NCI-H2171 (cell line): ENCODE results near the gene TET2.

Experiments
- DNase-seq: peaks from one replicate; lab custom pipeline; 2025; lab: John Stamatoyannopoulos, UW

The TET2 gene

DNA sequence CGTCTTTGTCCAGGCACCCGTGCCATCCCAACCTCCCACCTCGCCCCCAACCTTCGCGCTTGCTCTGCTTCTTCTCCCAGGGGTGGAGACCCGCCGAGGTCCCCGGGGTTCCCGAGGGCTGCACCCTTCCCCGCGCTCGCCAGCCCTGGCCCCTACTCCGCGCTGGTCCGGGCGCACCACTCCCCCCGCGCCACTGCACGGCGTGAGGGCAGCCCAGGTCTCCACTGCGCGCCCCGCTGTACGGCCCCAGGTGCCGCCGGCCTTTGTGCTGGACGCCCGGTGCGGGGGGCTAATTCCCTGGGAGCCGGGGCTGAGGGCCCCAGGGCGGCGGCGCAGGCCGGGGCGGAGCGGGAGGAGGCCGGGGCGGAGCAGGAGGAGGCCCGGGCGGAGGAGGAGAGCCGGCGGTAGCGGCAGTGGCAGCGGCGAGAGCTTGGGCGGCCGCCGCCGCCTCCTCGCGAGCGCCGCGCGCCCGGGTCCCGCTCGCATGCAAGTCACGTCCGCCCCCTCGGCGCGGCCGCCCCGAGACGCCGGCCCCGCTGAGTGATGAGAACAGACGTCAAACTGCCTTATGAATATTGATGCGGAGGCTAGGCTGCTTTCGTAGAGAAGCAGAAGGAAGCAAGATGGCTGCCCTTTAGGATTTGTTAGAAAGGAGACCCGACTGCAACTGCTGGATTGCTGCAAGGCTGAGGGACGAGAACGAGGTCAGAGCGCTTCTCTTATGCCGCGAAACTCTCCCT, at the start of gene TET2:
Gene TET2, plus strand, starts transcription at position 601 of the 740 bp plus-strand sequence. CDS start 87,067 bp downstream, outside the sequence.
- DNase-seq: peak; percentile 67

DNA sequence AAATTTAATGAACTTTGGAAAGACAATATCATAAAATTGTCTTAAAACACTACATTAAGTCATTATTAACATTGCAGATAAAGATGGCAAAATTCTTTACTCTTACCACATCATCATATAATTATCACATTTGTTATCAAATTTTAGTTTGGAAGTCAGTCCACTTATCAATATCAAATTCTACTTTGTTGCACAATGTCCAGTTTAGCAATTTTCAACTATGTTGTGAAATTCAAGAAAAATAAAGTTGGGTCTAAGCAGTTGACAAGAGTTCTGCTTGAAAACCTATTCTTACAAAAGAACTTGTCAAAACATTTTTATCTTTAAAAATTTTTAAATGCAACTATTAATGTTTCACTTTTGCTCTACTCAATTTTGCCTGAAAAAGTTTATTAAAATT, 44.7 kb upstream of the TET2 start:
- DNase-seq: no peak

DNA sequence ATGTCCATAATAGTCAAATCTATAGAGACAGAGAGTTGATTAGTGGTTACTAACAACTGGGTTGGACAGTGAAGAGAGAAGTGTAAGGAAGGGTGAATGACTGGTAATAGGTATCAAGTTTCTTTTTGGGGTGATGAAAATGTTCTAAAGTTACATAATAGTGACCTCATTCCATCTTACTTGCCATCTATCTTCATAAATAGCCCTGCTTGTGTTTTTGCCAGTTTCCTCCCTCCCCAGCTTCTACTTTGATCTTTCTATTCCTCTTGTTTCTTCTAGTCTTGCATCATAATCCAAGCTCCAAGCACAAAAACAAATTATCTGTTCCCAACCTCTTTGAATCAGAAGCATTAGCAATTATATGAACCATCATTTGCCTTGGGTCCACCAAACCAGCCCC, 40.2 kb upstream of the TET2 start:
- DNase-seq: no peak

DNA sequence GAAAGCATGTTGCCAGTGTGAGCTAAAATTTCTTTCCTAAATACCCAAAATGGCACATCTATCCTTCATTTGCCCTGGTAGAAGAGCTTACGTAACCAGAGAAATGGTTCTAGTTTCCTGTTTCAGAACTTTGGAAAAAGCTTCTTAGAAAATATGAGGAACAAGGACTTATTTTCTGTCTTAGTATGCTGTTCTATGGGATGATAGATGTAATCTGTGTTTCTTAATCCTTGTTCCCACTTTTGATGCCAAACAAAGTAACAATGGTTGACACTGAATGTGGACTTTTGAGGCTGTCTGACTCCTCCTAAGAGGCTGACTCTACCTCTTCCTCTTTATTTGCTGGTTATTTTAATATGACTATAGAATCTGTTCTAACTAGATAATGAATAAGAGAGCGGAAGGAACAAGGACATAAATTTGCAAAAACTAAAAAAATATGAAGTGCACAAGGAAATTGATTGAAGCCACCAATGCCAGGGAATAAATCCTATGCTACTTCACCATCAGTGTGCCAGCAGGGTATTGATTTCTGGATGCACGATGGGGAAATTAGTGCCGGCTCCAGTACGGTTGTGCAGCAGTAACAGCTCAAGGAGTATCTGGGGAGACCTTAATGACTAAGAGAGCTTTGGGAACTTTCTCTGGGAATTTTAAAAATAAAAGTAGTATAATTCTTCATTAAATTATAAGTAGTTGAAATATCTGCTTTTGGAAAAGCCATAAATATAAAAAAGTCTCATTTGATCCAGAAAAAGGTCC, 39.4 kb upstream of the TET2 start:
- DNase-seq: no peak

DNA sequence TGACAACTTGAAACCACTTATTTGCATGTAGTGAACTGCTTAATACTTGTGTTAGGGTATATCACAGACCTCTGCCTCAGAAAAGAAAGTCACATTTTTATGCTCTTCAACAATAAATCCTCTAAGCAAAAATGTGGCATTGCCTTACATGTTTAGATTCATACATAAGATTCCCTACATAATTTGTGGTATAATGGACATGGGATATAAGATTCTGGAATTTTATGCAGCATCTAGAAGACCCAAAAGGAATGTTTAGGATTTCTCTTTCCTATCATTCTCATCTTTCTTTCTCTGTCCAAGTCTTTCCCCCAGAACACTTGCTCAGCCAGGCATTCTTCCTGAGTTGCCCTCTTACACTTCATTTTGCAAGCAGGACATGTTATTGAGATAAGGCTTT, 37.7 kb upstream of the TET2 start:
- DNase-seq: no peak

DNA sequence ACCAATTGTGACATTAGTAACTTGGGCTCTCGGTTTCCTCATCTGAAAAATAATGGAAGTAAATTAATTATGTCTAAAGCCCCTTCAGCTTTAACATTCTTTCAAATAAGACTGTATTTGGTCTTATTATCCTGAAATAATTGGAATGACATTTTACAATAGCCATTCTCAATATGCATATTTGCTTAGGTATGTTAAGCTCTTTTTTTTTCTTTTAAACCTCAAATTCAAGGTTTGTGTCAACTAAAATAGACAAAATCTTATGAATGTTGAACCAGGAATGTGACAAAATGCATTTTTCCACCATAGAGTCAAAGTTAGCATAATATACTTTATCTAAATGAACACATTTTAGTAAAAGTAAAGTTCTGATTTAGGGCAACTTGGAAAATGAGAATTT, 34.4 kb upstream of the TET2 start:
- no peak for DNase-seq

DNA sequence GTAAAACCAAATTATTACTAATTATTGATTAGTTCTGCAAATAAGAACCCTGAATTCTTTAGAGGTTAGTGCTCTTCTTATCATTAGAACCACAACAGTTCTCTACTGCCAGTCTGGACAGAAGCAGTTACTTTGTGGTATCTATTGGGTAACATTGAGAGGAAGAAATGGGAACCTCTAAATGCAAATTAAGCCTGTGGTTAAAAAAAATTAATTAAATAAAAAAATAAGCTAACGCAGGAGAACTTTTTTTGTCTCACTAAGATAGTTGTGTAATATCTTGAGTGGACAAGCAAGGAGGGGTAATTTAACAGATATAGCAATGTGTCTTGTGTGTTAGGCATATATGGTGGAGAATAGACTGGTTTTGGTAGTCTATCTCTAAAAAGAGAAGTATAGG, 32.9 kb upstream of the TET2 start:
- no peak for DNase-seq

DNA sequence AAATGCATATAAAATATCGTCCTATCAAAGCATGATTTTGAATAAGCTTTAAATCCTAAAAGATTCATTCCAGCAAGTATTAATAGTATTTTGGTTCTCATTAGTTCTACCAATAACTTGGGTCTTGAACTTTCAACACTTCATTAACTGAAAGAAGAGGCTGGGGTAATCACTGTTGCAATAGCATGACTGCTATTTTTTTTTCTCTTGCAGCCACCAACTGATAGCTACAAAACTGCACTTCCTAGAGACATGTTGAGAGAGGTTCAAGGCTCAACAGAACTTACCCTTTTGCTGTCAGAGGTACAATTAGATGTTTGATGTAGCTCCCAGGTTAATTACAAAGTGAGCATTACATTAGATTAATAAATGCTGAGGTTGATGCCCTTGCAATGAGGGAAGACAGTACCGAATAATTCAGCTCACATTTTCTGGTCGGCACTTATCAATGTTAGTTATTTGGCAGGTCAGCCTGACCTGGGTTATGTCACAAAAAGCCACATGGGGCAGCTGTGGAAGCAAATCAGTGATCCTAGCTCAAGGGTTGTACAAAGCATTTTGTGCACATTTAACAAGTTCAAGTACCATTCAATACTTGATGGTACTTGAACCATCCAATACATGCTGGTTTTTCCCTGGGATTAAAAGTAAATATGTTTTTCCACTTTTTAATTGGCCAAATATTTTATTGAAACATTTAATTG, 29.9 kb upstream of the TET2 start:
- DNase-seq: no peak

DNA sequence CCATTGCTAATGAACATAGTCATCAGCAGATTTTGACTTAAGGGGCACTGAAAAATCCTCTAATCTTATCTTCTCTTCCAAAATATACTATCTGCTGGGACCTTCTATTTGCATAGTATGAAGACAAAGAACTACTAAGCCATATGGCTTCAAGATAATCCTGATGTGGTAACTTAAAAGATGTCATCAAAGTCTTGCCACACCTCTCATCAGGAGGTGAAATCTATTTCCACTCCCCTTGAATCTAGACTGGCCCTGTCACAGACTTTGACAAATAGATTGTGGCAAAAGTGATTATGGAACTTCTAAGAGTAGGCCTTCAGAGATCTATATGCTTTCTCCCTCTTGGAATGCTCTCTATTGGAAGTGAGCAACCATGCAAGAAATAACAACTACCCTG, 27.3 kb upstream of the TET2 start:
- no peak for DNase-seq

DNA sequence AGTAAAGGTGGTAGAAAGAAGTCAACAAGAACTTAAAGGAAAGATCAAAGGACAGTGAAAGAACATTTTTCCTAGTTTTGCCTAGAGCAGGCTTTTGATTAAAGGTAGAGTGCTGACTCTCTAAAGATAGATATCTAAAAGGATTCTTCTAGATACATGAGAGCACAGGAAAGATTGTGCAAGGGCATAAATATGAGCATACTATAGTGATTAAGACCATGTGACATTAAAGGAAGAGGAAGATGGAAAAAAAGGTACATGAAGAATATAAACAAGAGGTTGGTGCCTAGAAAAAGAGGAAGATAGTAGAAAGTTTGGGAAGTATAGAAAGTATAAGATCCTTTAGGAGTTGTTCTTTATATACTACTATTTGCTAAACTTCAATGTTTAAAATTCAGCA, 26.1 kb upstream of the TET2 start:
- no peak for DNase-seq

DNA sequence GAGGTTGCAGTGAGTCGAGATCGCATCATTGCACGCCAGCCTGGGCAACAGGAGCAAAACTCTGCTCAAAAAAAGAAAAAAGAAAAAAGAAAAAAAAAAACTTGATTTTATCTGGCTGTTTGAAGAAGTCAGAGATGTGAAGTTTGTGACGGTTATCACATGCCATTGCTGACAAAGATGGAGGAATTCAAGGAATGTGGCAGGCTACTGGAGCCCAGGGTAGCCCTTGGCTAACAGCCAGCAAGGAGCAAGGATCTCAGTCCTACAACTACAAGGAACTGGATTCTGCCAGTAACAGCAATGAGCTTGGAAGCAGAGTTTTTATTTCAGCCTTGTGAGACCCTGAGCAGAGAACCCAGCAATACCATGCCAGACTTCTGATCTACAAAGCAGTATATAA, 24.3 kb upstream of the TET2 start:
- no peak for DNase-seq

DNA sequence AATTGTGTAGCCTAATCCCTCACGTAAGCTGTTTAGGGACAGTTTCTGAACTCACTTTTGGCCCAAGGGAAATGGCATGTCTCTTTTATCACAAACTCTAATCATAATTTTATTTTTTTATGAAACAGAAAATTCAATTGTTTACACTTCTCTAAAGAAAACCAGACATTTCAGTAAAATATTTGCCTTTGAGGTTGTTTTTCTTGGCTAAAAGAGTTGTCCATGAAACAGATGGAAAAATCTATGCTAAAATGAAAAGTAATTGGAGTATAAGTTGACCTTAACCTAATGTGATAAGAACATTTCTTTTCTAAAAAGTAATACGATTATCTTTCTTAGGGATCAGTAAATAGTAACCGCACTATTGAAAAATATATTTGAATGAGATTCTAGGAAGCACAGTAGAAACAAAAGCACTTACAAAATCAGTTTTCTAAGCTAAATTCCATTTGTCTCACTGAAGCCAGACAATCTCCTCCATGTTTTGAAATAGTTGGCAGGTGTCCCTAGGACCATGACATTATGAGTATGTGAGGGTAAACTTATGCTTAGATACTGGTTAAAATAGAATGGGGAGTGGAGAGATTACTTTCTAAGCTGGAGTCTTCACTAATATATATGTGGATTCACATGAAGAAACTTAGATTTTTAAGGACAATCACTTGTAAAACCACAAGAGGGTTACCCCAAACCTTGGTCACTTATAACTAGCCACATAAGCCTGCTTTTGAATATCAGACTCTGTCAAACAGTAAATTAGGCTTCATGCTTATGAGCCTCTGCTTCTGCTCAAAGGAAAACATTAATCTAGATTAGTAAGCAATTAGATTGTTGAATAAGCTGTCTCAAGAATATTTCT, 20.1 kb upstream of the TET2 start:
- DNase-seq: no peak

DNA sequence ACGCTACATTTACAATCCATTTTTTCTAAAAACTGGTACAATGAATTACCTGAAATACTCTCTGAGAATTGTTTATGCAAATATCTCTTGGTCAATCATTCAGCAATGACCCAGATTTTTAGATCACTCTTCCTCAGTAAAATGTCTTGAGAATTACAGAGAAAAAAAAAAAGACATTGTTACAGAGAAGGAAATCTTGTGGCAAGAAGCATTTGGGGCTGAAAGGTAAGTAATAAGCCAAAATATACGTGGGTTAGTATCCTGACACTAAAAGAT, 19.6 kb upstream of the TET2 start:
- DNase-seq: no peak

DNA sequence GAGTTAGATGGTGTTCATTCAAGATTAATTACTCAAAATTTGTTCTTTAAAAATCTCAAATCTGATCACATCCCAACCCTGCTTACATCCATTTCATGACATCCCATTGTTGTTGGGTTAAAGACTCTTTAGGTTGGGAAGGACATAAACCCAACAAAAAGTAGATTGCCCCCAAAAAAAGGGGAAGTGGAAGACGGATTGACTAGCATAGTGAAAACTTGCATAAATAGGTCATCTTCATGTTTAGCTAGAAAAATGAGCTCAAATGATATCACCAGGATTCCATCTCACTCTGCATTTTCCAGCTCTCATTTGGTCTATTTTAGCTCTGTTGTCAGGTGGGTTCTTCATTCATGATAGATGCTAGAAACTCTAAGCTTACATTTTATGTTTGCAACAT, 18.5 kb upstream of the TET2 start:
- DNase-seq: no peak

DNA sequence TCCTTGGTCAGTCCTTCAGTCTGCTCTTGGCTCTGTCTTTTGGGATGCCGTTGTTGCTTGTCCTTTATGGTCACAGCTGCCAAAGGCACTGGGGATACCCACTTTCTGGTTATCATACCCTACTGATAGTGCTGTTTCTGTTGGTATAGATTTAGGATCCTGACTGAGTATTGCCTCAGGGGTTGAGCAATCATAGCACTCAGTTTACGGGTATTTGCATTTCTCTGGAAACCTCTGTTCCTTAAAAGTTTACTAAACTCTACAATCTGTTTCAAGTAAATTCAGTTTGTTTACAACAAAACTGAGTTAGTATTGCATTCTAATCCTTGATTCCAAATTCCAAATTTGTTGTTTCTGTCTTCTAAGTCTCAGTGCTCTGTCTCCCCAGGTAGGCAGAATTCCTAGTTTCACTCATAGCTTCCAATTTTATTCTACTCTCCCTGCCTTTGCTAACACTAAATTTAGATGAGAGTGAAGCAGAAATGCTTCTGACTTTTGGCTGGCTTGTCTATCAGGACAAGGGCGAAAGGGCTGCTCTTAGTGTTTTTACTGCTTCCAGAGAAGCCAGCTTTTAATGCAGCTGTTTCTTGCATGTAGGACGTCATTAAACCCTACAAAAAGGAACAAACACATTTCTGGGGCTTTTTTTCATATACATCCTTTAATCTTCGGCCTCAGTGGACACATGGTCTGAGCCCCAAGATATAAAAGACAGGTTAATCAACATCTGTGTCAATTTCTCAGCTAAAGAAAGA, 17.2 kb upstream of the TET2 start:
- DNase-seq: no peak

DNA sequence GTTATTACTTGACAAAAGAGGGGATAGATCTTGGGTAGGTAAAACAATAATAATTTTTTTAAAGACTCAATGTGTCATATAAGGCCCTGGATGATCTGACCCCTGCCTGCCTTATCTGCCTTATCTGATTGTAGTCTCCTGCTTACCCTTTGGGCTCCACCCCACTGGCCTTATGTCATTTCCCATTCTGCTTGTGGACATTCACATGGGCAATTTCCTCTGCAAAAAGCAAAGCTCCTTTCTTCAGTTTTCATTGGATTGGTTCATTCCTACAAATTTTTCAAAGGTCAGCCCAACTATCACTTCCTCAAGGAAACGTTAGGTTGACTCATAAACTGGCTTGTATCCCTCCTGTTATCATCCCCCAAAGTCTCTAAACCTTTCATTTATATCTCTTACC, 15.7 kb upstream of the TET2 start:
- no peak for DNase-seq

DNA sequence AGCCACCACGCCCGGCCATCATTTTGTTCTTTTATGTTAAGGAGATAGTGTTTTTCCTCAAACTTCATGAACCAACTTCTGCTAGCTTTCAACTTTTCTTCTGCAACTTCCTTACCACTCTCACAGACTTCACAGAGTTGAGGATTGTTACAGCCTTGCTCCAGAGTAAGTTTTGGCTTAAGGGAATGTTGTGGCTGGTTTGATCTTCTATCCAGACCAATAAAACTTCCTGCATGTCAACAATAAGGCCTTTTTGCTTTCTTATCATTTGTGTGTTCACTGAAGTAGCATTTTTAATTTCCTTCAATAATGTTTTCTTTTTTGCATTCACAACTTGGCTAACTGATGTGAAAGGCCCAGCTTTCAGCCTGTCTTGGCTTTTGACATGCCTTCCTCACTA, 12.7 kb upstream of the TET2 start:
- no peak for DNase-seq

DNA sequence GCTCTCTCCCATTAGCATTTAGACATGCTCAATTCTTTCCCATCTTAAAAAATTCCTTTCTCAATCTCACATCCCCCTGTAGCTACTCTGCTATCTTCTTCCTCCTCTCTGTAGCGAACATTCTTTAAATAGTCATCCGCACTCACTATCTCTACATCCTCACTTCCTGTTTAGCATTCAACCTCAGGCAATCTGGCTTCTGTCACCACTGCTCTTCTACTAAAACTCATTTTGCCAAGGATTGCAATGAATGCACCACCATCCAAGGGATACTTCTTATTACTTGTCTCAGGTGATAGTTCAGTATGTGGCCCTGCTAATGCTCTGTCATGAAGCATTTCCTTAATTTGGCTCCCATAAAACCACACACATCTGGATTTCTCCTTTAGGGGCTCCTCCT, 10.9 kb upstream of the TET2 start:
- no peak for DNase-seq

DNA sequence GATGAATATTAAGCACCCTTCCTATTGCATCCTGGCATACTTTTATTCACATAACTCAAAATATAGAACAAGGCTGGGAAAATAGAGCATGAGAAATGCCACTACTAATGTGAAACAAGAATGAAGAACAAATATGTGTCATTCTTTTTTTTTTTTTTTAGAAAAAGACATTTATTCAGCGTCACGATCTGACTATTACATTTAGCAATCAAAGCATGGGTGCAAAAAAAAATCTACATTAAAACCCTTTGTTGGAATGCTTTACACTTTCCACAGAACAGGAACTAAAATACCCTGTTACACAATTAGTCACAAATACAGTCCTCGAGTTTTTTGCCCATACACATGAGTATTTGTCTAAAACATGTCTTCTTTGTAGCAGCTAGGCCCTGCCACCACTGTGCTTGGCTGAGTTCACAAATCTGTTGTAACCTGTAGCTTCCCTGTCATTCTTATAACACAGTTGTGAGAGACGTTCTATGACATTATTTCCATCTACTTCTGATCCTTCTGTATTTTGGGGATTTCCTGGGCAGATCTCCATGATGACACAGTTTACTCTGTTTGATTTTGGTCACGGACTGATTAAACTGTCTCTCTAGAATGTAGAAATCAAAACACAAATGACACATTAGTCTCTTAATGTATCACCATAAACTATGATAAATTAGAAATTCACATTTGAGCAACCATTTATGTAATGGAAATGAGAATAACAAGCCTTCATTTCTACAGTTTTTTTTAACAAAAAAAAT, 9.4 kb upstream of the TET2 start:
- no peak for DNase-seq

DNA sequence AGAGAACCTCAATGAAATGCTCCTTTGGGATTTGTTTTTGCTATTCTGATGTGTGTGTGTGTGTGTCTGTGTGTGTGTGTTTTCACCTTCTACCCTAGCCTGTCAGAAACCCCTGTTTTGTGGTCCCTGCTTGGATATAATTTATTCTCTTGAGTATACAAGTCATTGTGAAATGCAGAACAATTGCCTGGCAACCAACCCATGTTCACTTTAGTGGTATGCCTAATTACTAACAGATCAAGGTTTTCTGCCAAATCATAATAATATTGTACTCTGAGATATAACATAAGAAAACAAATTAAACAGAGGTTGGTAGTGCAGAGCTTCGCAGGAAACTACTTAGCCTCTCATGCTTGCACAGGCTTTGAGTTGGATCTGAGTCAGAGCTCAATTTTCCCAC, 7.0 kb upstream of the TET2 start:
- no peak for DNase-seq
